ENCODE data around the gene HHIPL1.

- TF ChIP-seq POLR2AphosphoS5 (IDR thresholded peaks at IDR 0.05; ENCODE audit: low read depth, low read length), result no peak
- TF ChIP-seq POLR2A (IDR thresholded peaks at IDR 0.05; ENCODE audit: low read depth, low read length), result no peak
- TF ChIP-seq TAF1 (IDR thresholded peaks at IDR 0.05; ENCODE audit: low read depth, low read length), result no peak
- no peak for TF ChIP-seq PAX5 (IDR thresholded peaks at IDR 0.05; ENCODE audit: insufficient read depth, low read length, severe bottlenecking)
- no peak for TF ChIP-seq SPI1 (IDR thresholded peaks at IDR 0.05; ENCODE audit: low read depth, low read length)
Observed at GRCh38 chr14:99650189-99650588, 5.3 kb downstream of the HHIPL1 start.

Data from GM12891 (cell line).